ENCODE measurements around the gene CFAP157. TPM values are rescaled to one million over a fixed set of nuclear protein-coding genes. Genes with fewer than 3 reads are reported as not detected.

CFAP157 gene
- total RNA-seq: not detected

GRCh38 chr9:127706836-127707241 is at the start of gene CFAP157:
Gene CFAP157 (plus strand): TSS chr9:127706988. CDS start chr9:127707032, 44 bp downstream.
- Mint-ChIP-seq H3K27ac (no peak within 1 kb of the TSS), H3K9me3 (no peaks in the 10 kb centered on the region), H3K4me3 (no peak within 1 kb of the TSS), H3K36me3 (peaks cover 6% of the 10 kb centered on the region), H3K27me3 (no peaks in the 10 kb centered on the region), H3K4me1 (peaks cover 20% of the 10 kb centered on the region)
- DNase-seq: no peak

- Mint-ChIP-seq H3K9me3 (no peaks in the 10 kb centered on the region), H3K4me1 (no peaks in the 10 kb centered on the region), H3K36me3 (no peaks in the 10 kb centered on the region), H3K27me3 (no peaks in the 10 kb centered on the region), H3K27ac (no peak overlapping the region), H3K4me3 (no peak overlapping the region)
- DNase-seq: no peak
Measured at GRCh38 chr9:127658428-127658827, 48.4 kb upstream of the CFAP157 start.

- H3K27ac Mint-ChIP-seq: no peak overlapping the region
- H3K36me3 Mint-ChIP-seq: no peaks in the 10 kb centered on the region
- H3K27me3 Mint-ChIP-seq: no peaks in the 10 kb centered on the region
Measured at GRCh38 chr9:127660886-127661741, 45.7 kb upstream of the CFAP157 start.

GRCh38 chr9:127662617-127663016 is 44.2 kb upstream of the CFAP157 start:
- Mint-ChIP-seq H3K4me3 (no peak overlapping the region), H3K4me1 (no peaks in the 10 kb centered on the region), H3K9me3 (no peaks in the 10 kb centered on the region), H3K27ac (no peak overlapping the region), H3K36me3 (no peaks in the 10 kb centered on the region), H3K27me3 (no peaks in the 10 kb centered on the region)
- DNase-seq: no peak

More at GRCh38 chr9:127660886-127661741, 45.7 kb upstream of the CFAP157 start:
- DNase-seq: no peak
- no peaks in the 10 kb centered on the region for H3K4me1 Mint-ChIP-seq
- no peak overlapping the region for H3K4me3 Mint-ChIP-seq
- H3K9me3 Mint-ChIP-seq: no peaks in the 10 kb centered on the region

GRCh38 chr9:127664324-127664677 is 42.5 kb upstream of the CFAP157 start:
- no peaks in the 10 kb centered on the region for H3K4me1 Mint-ChIP-seq
- no peak overlapping the region for H3K27ac Mint-ChIP-seq
- H3K27me3 Mint-ChIP-seq: no peaks in the 10 kb centered on the region
- no peaks in the 10 kb centered on the region for H3K36me3 Mint-ChIP-seq
- H3K4me3 Mint-ChIP-seq: no peak overlapping the region
- H3K9me3 Mint-ChIP-seq: no peaks in the 10 kb centered on the region
- no peak for DNase-seq

- Mint-ChIP-seq H3K4me1 (no peaks in the 10 kb centered on the region), H3K4me3 (no peak overlapping the region), H3K9me3 (no peaks in the 10 kb centered on the region), H3K36me3 (no peaks in the 10 kb centered on the region), H3K27ac (no peak overlapping the region), H3K27me3 (no peaks in the 10 kb centered on the region)
- no peak for DNase-seq
Measured at GRCh38 chr9:127664678-127665507, 41.9 kb upstream of the CFAP157 start.

- DNase-seq: no peak
- no peaks in the 10 kb centered on the region for H3K9me3 Mint-ChIP-seq
- H3K4me3 Mint-ChIP-seq: no peak overlapping the region
- no peaks in the 10 kb centered on the region for H3K36me3 Mint-ChIP-seq
- no peak overlapping the region for H3K27ac Mint-ChIP-seq
- no peaks in the 10 kb centered on the region for H3K27me3 Mint-ChIP-seq
- H3K4me1 Mint-ChIP-seq: no peaks in the 10 kb centered on the region
Measured at GRCh38 chr9:127667127-127667844, 39.5 kb upstream of the CFAP157 start.

GRCh38 chr9:127667906-127668305 is 38.9 kb upstream of the CFAP157 start:
- Mint-ChIP-seq H3K27me3 (no peaks in the 10 kb centered on the region), H3K4me1 (no peaks in the 10 kb centered on the region), H3K36me3 (no peaks in the 10 kb centered on the region), H3K9me3 (no peaks in the 10 kb centered on the region), H3K27ac (no peak overlapping the region), H3K4me3 (no peak overlapping the region)
- no peak for DNase-seq

GRCh38 chr9:127673234-127673633 is 33.6 kb upstream of the CFAP157 start:
- Mint-ChIP-seq H3K36me3 (peaks cover 2% of the 10 kb centered on the region), H3K4me3 (no peak overlapping the region), H3K9me3 (no peaks in the 10 kb centered on the region), H3K4me1 (no peaks in the 10 kb centered on the region), H3K27ac (no peak overlapping the region), H3K27me3 (no peaks in the 10 kb centered on the region)
- no peak for DNase-seq

GRCh38 chr9:127676638-127677037 is 30.1 kb upstream of the CFAP157 start:
- Mint-ChIP-seq H3K4me3 (no peak overlapping the region), H3K27me3 (no peaks in the 10 kb centered on the region), H3K9me3 (no peaks in the 10 kb centered on the region), H3K27ac (no peak overlapping the region), H3K4me1 (no peaks in the 10 kb centered on the region), H3K36me3 (peaks cover 4% of the 10 kb centered on the region)
- no peak for DNase-seq

GRCh38 chr9:127679506-127679905 is 27.3 kb upstream of the CFAP157 start:
- no peak for DNase-seq
- Mint-ChIP-seq H3K36me3 (peaks cover 2% of the 10 kb centered on the region), H3K27me3 (no peaks in the 10 kb centered on the region), H3K4me1 (no peaks in the 10 kb centered on the region), H3K27ac (no peak overlapping the region), H3K9me3 (no peaks in the 10 kb centered on the region), H3K4me3 (no peak overlapping the region)

- no peak overlapping the region for H3K27ac Mint-ChIP-seq
- no peak overlapping the region for H3K4me3 Mint-ChIP-seq
- H3K9me3 Mint-ChIP-seq: no peaks in the 10 kb centered on the region
- no peaks in the 10 kb centered on the region for H3K27me3 Mint-ChIP-seq
- DNase-seq: no peak
- no peaks in the 10 kb centered on the region for H3K4me1 Mint-ChIP-seq
- peaks cover 5% of the 10 kb centered on the region for H3K36me3 Mint-ChIP-seq
Measured at GRCh38 chr9:127680226-127680625, 26.6 kb upstream of the CFAP157 start.

GRCh38 chr9:127680846-127681245 is 25.9 kb upstream of the CFAP157 start:
- no peak overlapping the region for H3K27ac Mint-ChIP-seq
- no peaks in the 10 kb centered on the region for H3K9me3 Mint-ChIP-seq
- no peaks in the 10 kb centered on the region for H3K27me3 Mint-ChIP-seq

GRCh38 chr9:127682351-127683136 is 24.2 kb upstream of the CFAP157 start:
- Mint-ChIP-seq H3K36me3 (peaks cover 5% of the 10 kb centered on the region), H3K27me3 (no peaks in the 10 kb centered on the region), H3K4me3 (no peak overlapping the region), H3K27ac (no peak overlapping the region), H3K4me1 (no peaks in the 10 kb centered on the region), H3K9me3 (no peaks in the 10 kb centered on the region)
- no peak for DNase-seq

More at GRCh38 chr9:127680846-127681245, 25.9 kb upstream of the CFAP157 start:
- Mint-ChIP-seq H3K4me1 (no peaks in the 10 kb centered on the region), H3K4me3 (no peak overlapping the region), H3K36me3 (peaks cover 5% of the 10 kb centered on the region)
- DNase-seq: no peak

Data from activated naive CD8-positive, alpha-beta T cell treated with anti-CD3 and anti-CD28 coated beads for 36 hours (primary cell).